Neural crest cell (in vitro differentiated cells): Measurements from ENCODE around the gene OR5AR1. TPM values are rescaled to one million over a fixed set of nuclear protein-coding genes. Genes with fewer than 3 reads are reported as not detected.
"Not testable (repeated sequence)": the region's sequence is repeated elsewhere in the genome, so short reads cannot be mapped to it uniquely, and the experiment has no call there.

Experiments
- DNase-seq: peaks from one replicate; pipeline ENCODE4 v3.0.0; 2021; ENCODE audit warnings: low read depth, mixed read lengths, low spot score
- H3K27ac Mint-ChIP-seq: one replicate; pipeline ENCODE4 v1.8.0; 2021; ENCODE audit warnings: mild to moderate bottlenecking, mixed read lengths; ENCODE audit not compliant: unreplicated experiment
- H3K27me3 Mint-ChIP-seq: 2 replicates; pipeline ENCODE4 v1.8.0; 2021; ENCODE audit warnings: low read depth, mild to moderate bottlenecking, mixed read lengths
- H3K36me3 Mint-ChIP-seq: 2 replicates; pipeline ENCODE4 v1.8.0; 2021; ENCODE audit warnings: low read depth, mild to moderate bottlenecking, mixed read lengths
- H3K4me1 Mint-ChIP-seq: 2 replicates; pipeline ENCODE4 v1.8.0; 2021; ENCODE audit warnings: mixed read lengths
- H3K4me3 Mint-ChIP-seq: one replicate; pipeline ENCODE4 v1.8.0; 2021; ENCODE audit warnings: mild to moderate bottlenecking, mixed read lengths
- H3K9me3 Mint-ChIP-seq: 2 replicates; pipeline ENCODE4 v1.8.0; 2021; ENCODE audit warnings: mixed read lengths
- total RNA-seq: library from RNA; stranded (reverse); gene quantifications from 2 replicates; pipeline ENCODE4 v1.2.1, GENCODE V29; 2021
- TF ChIP-seq, protein P1 (sequence below): fragments of 200-600 bp; sonication (generic); conservative IDR thresholded peaks from 2 replicates; pipeline ENCODE4 v1.5.0; 2021; ENCODE audit warnings: antibody characterized with exemption, mild to moderate bottlenecking

The OR5AR1 gene
- total RNA-seq, 1 donor from 2014 or later = not detected

DNA sequence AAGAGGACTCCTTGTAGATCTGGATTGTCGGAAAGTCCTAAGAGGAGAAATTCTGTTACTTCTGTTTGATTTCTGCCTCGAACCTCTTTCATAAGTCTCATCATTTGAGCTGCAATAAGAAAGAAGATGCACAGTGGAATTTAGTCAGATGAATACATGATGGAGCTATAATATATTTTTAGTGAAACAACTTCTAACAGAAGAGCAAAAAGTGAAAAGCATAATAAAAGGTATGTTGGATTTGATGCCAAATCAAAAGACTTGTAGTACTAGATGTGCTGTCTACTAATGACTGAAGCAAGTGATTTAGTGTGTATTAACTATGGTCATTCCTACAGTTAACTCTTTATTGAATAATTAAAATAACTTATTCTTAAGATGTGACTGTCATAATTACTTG is 21.1 kb upstream of the OR5AR1 start, which contains the start of gene OR5AP2:
Gene OR5AP2 (minus strand): TSS at position 101 of the 400 bp plus-strand sequence. CDS start 0 bp downstream, at position 101.
- H3K4me1 Mint-ChIP-seq = no peaks in the 10 kb centered on the region
- no peak within 1 kb of the TSS for H3K27ac Mint-ChIP-seq
- H3K4me3 Mint-ChIP-seq = no peak within 1 kb of the TSS
- H3K9me3 Mint-ChIP-seq = peaks cover 2% of the 10 kb centered on the region
- H3K27me3 Mint-ChIP-seq = no peaks in the 10 kb centered on the region
- no peak for DNase-seq
- TF ChIP-seq, protein P1, sequence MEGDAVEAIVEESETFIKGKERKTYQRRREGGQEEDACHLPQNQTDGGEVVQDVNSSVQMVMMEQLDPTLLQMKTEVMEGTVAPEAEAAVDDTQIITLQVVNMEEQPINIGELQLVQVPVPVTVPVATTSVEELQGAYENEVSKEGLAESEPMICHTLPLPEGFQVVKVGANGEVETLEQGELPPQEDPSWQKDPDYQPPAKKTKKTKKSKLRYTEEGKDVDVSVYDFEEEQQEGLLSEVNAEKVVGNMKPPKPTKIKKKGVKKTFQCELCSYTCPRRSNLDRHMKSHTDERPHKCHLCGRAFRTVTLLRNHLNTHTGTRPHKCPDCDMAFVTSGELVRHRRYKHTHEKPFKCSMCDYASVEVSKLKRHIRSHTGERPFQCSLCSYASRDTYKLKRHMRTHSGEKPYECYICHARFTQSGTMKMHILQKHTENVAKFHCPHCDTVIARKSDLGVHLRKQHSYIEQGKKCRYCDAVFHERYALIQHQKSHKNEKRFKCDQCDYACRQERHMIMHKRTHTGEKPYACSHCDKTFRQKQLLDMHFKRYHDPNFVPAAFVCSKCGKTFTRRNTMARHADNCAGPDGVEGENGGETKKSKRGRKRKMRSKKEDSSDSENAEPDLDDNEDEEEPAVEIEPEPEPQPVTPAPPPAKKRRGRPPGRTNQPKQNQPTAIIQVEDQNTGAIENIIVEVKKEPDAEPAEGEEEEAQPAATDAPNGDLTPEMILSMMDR = no peak
- H3K36me3 Mint-ChIP-seq = no peaks in the 10 kb centered on the region

DNA sequence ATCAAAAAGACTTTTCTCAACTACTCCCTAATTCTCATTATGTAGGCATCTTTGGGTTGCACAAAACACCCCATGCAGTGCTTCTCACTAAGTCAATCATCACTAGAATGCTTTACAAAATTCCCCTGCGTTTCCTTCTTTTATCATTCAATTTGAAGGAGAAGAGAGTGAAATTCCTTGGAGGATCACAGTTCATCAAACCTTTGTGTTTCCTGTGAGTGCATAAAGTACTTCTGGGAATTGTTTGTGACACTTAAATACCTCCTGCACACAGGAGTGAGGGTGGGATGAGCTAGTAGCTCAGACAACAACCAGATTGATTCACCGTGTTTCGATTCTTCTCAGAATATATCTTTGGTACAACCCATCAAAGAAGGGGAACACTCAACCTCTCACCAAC is 3.7 kb upstream of the OR5AR1 start:
- no peak for DNase-seq
- Mint-ChIP-seq H3K27ac (no peak overlapping the region), H3K4me3 (no peak overlapping the region), H3K4me1 (peaks cover 9% of the 10 kb centered on the region), H3K27me3 (peaks cover 3% of the 10 kb centered on the region), H3K9me3 (peaks cover 3% of the 10 kb centered on the region), H3K36me3 (no peaks in the 10 kb centered on the region)
- TF ChIP-seq, protein P1 = no peak

DNA sequence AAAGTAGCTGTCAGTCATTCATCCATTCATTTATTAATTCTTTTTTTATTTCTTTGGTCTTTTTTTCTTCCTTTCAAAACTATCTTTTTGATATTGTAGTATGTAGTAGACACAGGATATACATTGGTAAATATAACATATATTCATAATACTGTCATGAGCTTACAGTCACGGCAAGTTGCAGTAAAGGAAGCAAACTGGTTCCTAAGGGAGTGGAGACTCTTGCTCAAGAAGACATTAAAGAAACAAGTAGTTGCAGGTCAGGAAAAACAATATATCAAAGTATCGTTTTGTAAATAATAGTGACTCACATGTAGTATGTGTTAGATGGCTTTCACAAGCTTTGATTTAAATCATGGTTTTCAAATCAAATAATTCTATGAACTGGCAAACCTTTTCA is 7.5 kb downstream of the OR5AR1 start:
- DNase-seq = no peak
- H3K4me1 Mint-ChIP-seq = no peaks in the 10 kb centered on the region
- no peak overlapping the region for H3K27ac Mint-ChIP-seq
- no peak overlapping the region for H3K4me3 Mint-ChIP-seq
- H3K36me3 Mint-ChIP-seq = no peaks in the 10 kb centered on the region
- peaks cover 7% of the 10 kb centered on the region for H3K27me3 Mint-ChIP-seq
- no peaks in the 10 kb centered on the region for H3K9me3 Mint-ChIP-seq
- TF ChIP-seq, protein P1 = no peak

DNA sequence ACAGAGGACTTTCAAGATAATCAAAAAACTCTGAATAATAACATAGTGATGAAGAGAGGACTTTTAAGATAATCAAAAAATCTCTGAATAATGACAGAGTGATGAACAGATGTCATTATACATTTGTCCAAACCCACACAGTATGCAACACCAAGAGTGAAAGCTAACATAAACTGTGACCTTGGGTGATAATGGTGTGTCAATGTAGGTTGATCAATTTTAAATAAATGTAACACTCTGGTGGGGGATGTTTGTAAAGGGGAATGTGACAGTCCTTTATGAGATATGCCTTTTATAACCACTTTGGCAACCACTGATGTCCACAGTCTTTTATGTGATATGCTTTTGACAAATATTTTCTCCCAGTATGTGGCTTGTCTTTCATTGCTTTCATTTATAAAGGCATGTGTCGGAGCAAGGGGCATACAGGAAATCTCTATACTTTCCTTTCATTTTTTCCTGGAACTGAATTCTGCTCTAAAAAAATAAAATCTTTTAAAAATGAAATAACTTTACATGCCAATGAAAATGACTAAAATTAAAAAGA is 25.1 kb downstream of the OR5AR1 start:
- no peaks in the 10 kb centered on the region for H3K36me3 Mint-ChIP-seq
- peaks cover 13% of the 10 kb centered on the region for H3K27me3 Mint-ChIP-seq
- no peaks in the 10 kb centered on the region for H3K4me1 Mint-ChIP-seq
- DNase-seq = no peak
- H3K9me3 Mint-ChIP-seq = no peaks in the 10 kb centered on the region
- H3K4me3 Mint-ChIP-seq = no peak overlapping the region
- TF ChIP-seq, protein P1 = no peak
- no peak overlapping the region for H3K27ac Mint-ChIP-seq

DNA sequence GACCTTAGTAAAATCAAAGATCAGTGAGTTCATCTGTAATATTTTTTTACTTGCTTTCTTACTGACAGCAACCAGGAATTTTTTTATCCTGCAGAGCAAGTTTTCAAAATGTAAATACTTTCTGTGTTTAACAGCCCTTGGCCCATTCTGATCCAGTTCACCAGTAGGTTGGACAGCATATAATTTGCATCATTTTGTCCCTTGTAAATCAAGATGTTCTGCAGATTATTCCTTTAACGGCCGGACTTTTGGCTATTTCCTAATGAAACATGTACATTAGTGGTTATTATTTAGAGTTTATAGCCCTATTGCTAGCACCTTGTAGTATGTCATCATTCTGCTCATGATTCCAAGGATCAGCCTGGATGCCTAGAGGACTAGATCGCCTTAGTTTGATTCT is 27.7 kb downstream of the OR5AR1 start:
- not testable (repeated sequence) for DNase-seq, H3K4me3 Mint-ChIP-seq, H3K27ac Mint-ChIP-seq, H3K9me3 Mint-ChIP-seq, H3K4me1 Mint-ChIP-seq, H3K36me3 Mint-ChIP-seq
- H3K27me3 Mint-ChIP-seq = peaks cover 12% of the 10 kb centered on the region

DNA sequence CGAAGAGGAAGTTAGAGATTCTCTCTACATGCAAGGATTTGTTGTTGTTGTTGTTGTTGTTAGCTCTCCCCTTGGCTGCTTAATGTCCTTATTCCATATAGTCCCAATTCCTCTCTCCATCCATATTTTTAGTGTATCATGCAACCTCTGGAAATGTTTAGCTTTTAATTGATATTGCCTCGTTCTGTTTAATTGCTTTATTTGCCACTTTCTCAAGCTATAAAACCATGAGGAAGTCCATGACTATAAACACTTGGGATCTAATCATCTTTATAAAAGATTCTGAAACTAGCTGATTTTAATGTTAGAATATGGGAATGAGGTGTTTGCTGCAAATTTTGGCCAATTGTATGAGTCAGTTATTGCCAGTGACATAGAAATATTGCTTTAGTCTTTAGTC is 29.9 kb downstream of the OR5AR1 start:
- Mint-ChIP-seq H3K27ac (no peak overlapping the region), H3K9me3 (no peaks in the 10 kb centered on the region), H3K4me3 (no peak overlapping the region), H3K27me3 (peaks cover 5% of the 10 kb centered on the region), H3K4me1 (no peaks in the 10 kb centered on the region), H3K36me3 (no peaks in the 10 kb centered on the region)
- TF ChIP-seq, protein P1 = no peak
- DNase-seq = no peak
